ENCODE data around the gene TM4SF20. TPM values are rescaled to one million over a fixed set of nuclear protein-coding genes. Genes with fewer than 3 reads are reported as not detected.

The TM4SF20 gene
- polyA plus RNA-seq, 1 donor from 2014 or later = not detected

- no peaks in the 10 kb centered on the region for H3K36me3 ChIP-seq (ENCODE audit: insufficient read depth, low read length)
- no peaks in the 10 kb centered on the region for H3K27me3 ChIP-seq (ENCODE audit: insufficient read depth, low read depth, low read length)
- H2AFZ ChIP-seq (ENCODE audit: low read depth, low read length) = no peak overlapping the region
- no peak overlapping the region for H3K27ac ChIP-seq (ENCODE audit: low read length)
- H3K9ac ChIP-seq (ENCODE audit: low read length) = no peak overlapping the region
- no peak overlapping the region for H3K4me3 ChIP-seq (ENCODE audit: low read length)
- H4K20me1 ChIP-seq (ENCODE audit: insufficient read depth) = no peaks in the 10 kb centered on the region
- H3K9me2 ChIP-seq (ENCODE audit: insufficient read depth, low read length) = no peaks in the 10 kb centered on the region
- H3K9me3 ChIP-seq (ENCODE audit: low read length) = no peaks in the 10 kb centered on the region
- no peaks in the 10 kb centered on the region for H3F3A ChIP-seq (ENCODE audit: insufficient read depth, low read length, poor library complexity, severe bottlenecking)
- TF ChIP-seq, protein P1, sequence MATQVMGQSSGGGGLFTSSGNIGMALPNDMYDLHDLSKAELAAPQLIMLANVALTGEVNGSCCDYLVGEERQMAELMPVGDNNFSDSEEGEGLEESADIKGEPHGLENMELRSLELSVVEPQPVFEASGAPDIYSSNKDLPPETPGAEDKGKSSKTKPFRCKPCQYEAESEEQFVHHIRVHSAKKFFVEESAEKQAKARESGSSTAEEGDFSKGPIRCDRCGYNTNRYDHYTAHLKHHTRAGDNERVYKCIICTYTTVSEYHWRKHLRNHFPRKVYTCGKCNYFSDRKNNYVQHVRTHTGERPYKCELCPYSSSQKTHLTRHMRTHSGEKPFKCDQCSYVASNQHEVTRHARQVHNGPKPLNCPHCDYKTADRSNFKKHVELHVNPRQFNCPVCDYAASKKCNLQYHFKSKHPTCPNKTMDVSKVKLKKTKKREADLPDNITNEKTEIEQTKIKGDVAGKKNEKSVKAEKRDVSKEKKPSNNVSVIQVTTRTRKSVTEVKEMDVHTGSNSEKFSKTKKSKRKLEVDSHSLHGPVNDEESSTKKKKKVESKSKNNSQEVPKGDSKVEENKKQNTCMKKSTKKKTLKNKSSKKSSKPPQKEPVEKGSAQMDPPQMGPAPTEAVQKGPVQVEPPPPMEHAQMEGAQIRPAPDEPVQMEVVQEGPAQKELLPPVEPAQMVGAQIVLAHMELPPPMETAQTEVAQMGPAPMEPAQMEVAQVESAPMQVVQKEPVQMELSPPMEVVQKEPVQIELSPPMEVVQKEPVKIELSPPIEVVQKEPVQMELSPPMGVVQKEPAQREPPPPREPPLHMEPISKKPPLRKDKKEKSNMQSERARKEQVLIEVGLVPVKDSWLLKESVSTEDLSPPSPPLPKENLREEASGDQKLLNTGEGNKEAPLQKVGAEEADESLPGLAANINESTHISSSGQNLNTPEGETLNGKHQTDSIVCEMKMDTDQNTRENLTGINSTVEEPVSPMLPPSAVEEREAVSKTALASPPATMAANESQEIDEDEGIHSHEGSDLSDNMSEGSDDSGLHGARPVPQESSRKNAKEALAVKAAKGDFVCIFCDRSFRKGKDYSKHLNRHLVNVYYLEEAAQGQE (IDR thresholded peaks at IDR 0.05; ENCODE audit: borderline replicate concordance) = no peak
- TF ChIP-seq EZH2 (IDR thresholded peaks at IDR 0.05; ENCODE audit: borderline replicate concordance, insufficient read depth, low read length, poor library complexity, severe bottlenecking) = no peak
- TF ChIP-seq TAF1 (IDR thresholded peaks at IDR 0.05; ENCODE audit: low read depth) = no peak
- TF ChIP-seq CTCF (IDR thresholded peaks at IDR 0.05; ENCODE audit: poor library complexity, severe bottlenecking) = no peak
- no peak for TF ChIP-seq RAD21 (conservative IDR thresholded peaks at IDR 0.05)
- TF ChIP-seq EP300 (conservative IDR thresholded peaks at IDR 0.05; ENCODE audit: poor library complexity, severe bottlenecking) = no peak
- TF ChIP-seq SMC3 (conservative IDR thresholded peaks at IDR 0.05; ENCODE audit: poor library complexity) = no peak
- no peak for TF ChIP-seq POLR2AphosphoS5 (IDR thresholded peaks at IDR 0.05)
- no peak overlapping the region for H3K4me2 ChIP-seq (ENCODE audit: low read length)
- no peaks in the 10 kb centered on the region for H3K79me2 ChIP-seq (replicated peaks; ENCODE audit: insufficient read depth, low read length)
Measured at GRCh38 chr2:227347117-227347516, 32.0 kb downstream of the TM4SF20 start.

GRCh38 chr2:227344231-227344630 lies 34.9 kb downstream of the TM4SF20 start:
- Histone ChIP-seq H3F3A (ENCODE audit: insufficient read depth, low read length, poor library complexity, severe bottlenecking) (no peaks in the 10 kb centered on the region), H2AFZ (ENCODE audit: low read depth, low read length) (no peak overlapping the region), H3K36me3 (ENCODE audit: insufficient read depth, low read length) (no peaks in the 10 kb centered on the region), H3K9me2 (ENCODE audit: insufficient read depth, low read length) (no peaks in the 10 kb centered on the region), H3K9me3 (ENCODE audit: low read length) (no peaks in the 10 kb centered on the region), H3K4me2 (ENCODE audit: low read length) (no peak overlapping the region), H3K79me2 (replicated peaks; ENCODE audit: insufficient read depth, low read length) (no peaks in the 10 kb centered on the region), H3K27me3 (ENCODE audit: insufficient read depth, low read depth, low read length) (no peaks in the 10 kb centered on the region), H3K4me3 (ENCODE audit: low read length) (no peak overlapping the region), H3K9ac (ENCODE audit: low read length) (no peak overlapping the region), H3K27ac (ENCODE audit: low read length) (no peak overlapping the region), H4K20me1 (ENCODE audit: insufficient read depth) (no peaks in the 10 kb centered on the region)
- no peak for TF ChIP-seq SMC3 (conservative IDR thresholded peaks at IDR 0.05; ENCODE audit: poor library complexity)
- no peak for TF ChIP-seq RAD21 (conservative IDR thresholded peaks at IDR 0.05)
- TF ChIP-seq, protein P1 (IDR thresholded peaks at IDR 0.05; ENCODE audit: borderline replicate concordance) = no peak
- TF ChIP-seq POLR2AphosphoS5 (IDR thresholded peaks at IDR 0.05) = no peak
- no peak for TF ChIP-seq MXI1 (conservative IDR thresholded peaks at IDR 0.05; ENCODE audit: poor library complexity, severe bottlenecking)
- no peak for TF ChIP-seq CTCF (IDR thresholded peaks at IDR 0.05; ENCODE audit: poor library complexity, severe bottlenecking)
- TF ChIP-seq EZH2 (IDR thresholded peaks at IDR 0.05; ENCODE audit: borderline replicate concordance, insufficient read depth, low read length, poor library complexity, severe bottlenecking) = no peak
- no peak for TF ChIP-seq EP300 (conservative IDR thresholded peaks at IDR 0.05; ENCODE audit: poor library complexity, severe bottlenecking)
- no peak for TF ChIP-seq TAF1 (IDR thresholded peaks at IDR 0.05; ENCODE audit: low read depth)
